GM18519 (cell line): ENCODE data around the gene L1CAM.
A peak's percentile ranks its signal among the peaks of the same experiment; 100 is the strongest.

Experiments used
- ATAC-seq: cut with Tn5 transposase; IDR thresholded peaks from one replicate; pipeline ENCODE4 v1.9.1; 2021; ENCODE audit warnings: mild to moderate bottlenecking, moderate library complexity; ENCODE audit not compliant: unreplicated experiment, low FRiP score

L1CAM gene, protein sequence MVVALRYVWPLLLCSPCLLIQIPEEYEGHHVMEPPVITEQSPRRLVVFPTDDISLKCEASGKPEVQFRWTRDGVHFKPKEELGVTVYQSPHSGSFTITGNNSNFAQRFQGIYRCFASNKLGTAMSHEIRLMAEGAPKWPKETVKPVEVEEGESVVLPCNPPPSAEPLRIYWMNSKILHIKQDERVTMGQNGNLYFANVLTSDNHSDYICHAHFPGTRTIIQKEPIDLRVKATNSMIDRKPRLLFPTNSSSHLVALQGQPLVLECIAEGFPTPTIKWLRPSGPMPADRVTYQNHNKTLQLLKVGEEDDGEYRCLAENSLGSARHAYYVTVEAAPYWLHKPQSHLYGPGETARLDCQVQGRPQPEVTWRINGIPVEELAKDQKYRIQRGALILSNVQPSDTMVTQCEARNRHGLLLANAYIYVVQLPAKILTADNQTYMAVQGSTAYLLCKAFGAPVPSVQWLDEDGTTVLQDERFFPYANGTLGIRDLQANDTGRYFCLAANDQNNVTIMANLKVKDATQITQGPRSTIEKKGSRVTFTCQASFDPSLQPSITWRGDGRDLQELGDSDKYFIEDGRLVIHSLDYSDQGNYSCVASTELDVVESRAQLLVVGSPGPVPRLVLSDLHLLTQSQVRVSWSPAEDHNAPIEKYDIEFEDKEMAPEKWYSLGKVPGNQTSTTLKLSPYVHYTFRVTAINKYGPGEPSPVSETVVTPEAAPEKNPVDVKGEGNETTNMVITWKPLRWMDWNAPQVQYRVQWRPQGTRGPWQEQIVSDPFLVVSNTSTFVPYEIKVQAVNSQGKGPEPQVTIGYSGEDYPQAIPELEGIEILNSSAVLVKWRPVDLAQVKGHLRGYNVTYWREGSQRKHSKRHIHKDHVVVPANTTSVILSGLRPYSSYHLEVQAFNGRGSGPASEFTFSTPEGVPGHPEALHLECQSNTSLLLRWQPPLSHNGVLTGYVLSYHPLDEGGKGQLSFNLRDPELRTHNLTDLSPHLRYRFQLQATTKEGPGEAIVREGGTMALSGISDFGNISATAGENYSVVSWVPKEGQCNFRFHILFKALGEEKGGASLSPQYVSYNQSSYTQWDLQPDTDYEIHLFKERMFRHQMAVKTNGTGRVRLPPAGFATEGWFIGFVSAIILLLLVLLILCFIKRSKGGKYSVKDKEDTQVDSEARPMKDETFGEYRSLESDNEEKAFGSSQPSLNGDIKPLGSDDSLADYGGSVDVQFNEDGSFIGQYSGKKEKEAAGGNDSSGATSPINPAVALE

GRCh38 chrX:153885968-153886903, at the start of gene L1CAM:
Gene L1CAM (minus strand): TSS chrX:153886173. CDS start chrX:153875836, 10,337 bp downstream.
- no peak for ATAC-seq

DNA sequence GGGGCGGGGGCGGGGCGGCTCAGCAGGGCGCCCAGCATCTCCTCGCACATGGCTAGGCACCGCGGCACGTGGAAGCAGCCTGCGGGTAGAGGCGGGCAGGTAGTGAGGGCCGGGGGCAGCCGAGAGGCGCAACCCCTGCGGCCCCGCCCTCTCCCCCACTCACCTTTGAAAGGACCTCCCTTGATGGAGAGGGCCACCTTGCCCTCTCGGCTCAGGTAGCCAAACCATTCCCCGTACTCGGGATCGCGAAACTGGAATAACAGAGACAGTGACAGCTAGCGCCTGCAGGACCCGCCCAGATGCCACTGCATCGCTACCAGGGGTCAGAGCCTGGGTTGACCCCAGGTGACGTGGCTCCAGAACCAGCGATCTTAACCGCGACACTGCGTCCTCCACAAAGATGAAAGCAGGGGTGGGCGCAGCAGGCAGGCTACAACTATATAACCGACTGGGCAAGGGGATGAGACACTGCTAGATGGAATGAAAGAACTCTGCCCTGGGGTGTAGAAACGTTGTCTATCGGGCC, 49.4 kb upstream of the L1CAM start:
- ATAC-seq: no peak

DNA sequence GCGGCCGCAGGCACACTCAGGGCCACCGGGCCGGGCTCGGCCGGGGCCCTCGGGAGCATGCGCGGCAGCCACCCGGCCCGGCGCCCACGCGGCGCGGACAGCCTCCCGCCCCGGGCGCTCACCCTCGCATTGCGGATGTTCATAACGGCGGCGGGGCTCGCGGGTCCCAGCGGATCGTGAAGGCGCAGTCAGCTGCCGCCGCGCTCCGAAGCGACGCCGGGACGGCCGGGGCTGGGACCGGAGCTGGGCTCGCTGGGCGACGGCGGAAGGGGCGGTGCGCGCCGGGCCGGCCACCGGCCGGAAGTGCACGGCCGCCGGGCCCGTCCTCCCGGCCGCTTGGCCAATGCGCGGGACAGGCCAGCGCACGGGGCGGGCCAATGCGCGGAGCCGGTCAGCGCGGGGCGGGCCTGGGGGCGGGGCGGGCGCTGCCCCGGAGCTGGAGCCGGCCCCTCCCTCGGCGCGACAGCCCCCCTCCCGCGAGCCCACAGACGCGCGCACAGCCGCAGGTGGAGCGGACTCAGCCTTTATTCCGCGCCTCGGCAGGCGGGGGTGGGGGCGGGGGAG, 48.9 kb upstream of the L1CAM start, which contains the start of gene NAA10:
NAA10 (minus strand) TSS at position 276 of the 564 bp plus-strand sequence; CDS start at position 143, 133 bp downstream.
- ATAC-seq: peak; percentile 52

GRCh38 chrX:153934148-153934761, 48.3 kb upstream of the L1CAM start:
- ATAC-seq: peak; percentile 21

DNA sequence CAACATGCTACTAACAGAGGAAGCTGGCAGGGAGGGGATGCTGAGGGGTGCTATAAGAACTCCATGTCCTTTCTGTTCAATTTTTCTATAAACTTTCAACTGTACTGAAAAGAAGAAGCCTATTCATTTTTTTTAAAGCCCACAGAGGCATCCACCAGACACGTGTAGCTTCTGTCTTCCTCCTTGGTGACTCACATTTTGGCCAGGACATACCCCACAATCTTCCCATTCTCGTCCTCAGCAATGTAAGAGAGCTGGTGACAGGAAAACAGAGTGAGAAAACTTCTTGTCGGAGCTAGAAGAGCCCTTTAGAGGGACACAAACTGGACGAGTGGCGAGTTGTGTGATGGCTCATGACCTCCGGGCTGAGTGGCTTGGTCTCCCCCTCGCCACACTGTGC, 47.8 kb upstream of the L1CAM start:
- no peak for ATAC-seq

- ATAC-seq: no peak
These were observed 46.4 kb upstream of the L1CAM start for GRCh38 chrX:153932220-153932915.

DNA sequence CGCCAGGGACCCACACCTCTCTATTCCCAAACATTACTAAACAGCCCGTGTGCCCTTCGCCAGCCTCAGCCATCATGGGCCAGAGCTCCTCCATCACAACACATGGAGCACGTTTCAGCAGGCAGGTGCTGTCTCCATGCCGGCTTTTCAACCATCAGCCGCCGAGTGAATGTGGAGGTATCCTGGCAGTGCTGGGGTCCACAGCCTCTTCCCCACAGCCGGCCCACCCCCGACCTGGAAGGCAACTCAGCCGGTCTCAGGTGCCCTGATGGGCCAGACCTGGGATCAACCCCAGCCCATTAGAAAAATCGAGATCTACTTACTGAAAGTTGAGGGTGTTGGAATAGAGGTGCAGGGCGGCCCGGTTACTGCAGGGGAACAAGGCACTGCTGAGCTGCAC, 45.8 kb upstream of the L1CAM start:
- no peak for ATAC-seq

- ATAC-seq: no peak
These were observed 45.2 kb upstream of the L1CAM start for GRCh38 chrX:153931151-153931550.

DNA sequence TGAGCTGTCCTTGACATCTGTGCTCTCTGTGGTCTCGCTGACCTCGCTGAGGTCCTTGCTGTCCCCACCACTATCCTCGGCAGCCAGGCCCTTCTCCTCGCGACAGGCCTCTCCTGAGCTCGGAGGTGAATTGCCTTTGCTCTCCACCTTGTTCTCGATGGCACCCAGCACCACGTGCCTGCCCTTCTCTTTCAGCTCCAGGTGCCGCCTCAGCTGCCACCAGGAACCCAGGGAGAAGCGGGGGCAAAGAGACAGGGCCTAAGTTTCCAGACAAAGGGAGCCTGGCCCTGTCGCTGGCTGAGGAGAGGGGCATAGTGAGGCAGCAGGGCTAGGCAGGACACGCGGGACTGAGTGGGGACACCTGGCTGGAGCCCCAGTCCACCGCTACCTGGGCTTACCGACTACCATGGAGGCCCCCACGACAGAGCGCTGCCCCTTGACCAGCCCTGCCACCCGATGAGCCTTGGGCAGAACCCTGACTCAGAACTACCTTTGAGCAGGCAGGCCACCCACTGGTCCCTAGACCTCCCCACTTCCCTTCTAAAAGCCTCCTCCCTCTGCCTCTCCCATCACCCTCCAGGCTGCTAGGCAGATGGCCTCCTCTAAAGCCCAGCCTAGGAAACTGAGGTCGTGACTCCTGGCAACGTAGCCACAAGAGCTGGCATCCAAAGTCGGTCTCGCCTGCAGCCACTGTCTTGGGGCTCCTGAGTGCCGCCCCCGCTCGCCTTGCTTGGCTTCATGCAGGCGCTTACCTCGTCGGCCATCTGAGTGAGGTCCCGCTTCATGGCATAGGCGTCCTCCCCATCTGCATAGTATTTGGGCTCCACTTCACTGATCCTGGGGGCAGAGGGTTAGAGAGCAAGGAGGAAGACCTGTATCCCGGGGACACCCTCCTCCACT, 44.3 kb upstream of the L1CAM start:
- ATAC-seq: no peak

GRCh38 chrX:153929576-153929975, 43.6 kb upstream of the L1CAM start:
- no peak for ATAC-seq

GRCh38 chrX:153928846-153929245, 42.9 kb upstream of the L1CAM start:
- ATAC-seq: no peak

GRCh38 chrX:153927922-153928760, 42.2 kb upstream of the L1CAM start:
- peak; percentile 65 for ATAC-seq

GRCh38 chrX:153927672-153927921, 41.6 kb upstream of the L1CAM start:
- ATAC-seq: no peak

DNA sequence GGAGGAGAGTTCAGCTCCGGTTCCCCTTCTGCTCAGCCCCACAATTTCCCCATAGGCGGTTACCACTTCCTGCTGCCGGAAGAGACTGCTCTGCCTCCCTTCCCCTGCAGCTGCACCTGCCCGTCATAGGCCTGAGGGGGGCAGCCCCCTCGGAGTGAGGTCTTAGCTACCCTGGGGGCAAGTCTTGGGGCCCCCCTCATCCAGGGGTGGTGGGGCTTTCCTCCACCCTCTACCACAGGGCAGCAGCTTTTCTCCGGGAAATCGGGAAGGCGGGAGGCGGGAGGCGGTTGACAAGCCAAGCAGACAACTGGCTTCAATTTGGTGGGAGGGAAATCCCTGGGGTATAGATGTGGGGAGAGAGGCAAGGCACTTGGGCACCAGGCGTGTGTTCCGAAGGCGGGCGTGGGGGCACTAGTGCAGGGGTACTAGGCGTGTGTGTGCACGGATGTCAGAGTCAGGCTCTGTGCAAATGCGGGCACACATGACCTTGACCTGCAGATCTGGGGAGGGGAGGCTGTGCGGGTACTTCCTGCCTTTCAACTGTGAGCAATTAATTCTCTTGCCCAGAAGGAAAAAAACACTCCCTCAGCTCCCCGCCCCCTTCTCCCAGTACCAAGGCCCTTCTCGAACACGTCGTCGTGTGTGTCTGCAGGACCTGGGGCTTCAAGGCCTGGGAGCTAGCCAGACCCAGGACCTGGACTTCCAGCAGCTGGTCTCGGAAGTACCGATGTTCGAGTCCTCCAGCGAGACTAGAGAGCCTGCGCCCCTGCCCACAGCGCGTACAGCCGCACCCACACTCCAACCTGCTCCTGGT, 41.1 kb upstream of the L1CAM start:
- no peak for ATAC-seq

DNA sequence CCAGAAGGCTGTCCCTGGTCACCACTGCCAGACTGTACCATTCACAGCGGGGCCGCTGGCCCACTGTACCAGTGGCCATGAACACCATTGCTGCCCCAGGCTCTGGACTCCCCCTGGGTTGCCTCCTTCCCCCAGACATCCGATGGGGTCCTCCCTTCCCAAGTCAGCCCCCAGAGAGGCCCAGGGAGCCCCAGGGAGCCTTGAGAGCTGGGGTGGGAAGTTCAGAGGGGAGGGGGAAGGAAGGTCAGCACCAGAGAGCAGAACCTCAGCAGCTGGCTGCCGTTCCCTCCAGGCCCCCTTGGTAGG, 40.5 kb upstream of the L1CAM start:
- no peak for ATAC-seq
